ENCODE data around the gene SPNS1. TPM values are rescaled to one million over a fixed set of nuclear protein-coding genes. Genes with fewer than 3 reads are reported as not detected.

The SPNS1 gene
- total RNA-seq, 3 donors from 2014 or later (not counting 1 experiment from before 2014, with no cell fraction given) = 36.0 to 44.3 (median 36.9) TPM

- TF ChIP-seq CTCF (IDR thresholded peaks at IDR 0.05) = no peak
- Mint-ChIP-seq H3K27ac (no peak overlapping the region), H3K4me3 (no peak overlapping the region), H3K9me3 (no peaks in the 10 kb centered on the region), H3K27me3 (ENCODE audit: low read depth in 2 of 2) (no peaks in the 10 kb centered on the region), H3K4me1 (no peaks in the 10 kb centered on the region), H3K36me3 (no peaks in the 10 kb centered on the region)
- Histone ChIP-seq H3K9me3 (ENCODE audit: control insufficient read depth, insufficient read depth, low read length) (no peaks in the 10 kb centered on the region), H3K27me3 (ENCODE audit: control insufficient read depth, insufficient read depth, low read length) (no peaks in the 10 kb centered on the region), H3K4me3 (ENCODE audit: low read length) (no peak overlapping the region), H3K27ac (ENCODE audit: low read length) (no peak overlapping the region), H3K4me1 (ENCODE audit: control insufficient read depth, insufficient read depth, low read length) (peaks cover 5% of the 10 kb centered on the region), H3K36me3 (ENCODE audit: control insufficient read depth, insufficient read depth, low read length) (no peaks in the 10 kb centered on the region)
- DNase-seq (no peak), ATAC-seq (no peak)
- intact Hi-C loops (cut with micrococcal nuclease) = no loop called here
- WGBS (ENCODE audit: insufficient coverage) = 86% methylated on average over 8 of the region's 8 CpGs
Measured at GRCh38 chr16:29030086-29030840, 55.7 kb downstream of the SPNS1 start.

Other genes with a start within 250 kb of the SPNS1 start
- 10 to 100 TPM; 11.7 to 13.7 (median 12.2) TPM for gene NPIPB9, start 223.0 kb upstream of the SPNS1 start, total RNA-seq
- 100 to 1,000 TPM; 350 to 451 (median 416) TPM for gene ATXN2L, start 151.8 kb upstream of the SPNS1 start, total RNA-seq
- gene TUFM, start 128.4 kb upstream of the SPNS1 start, total RNA-seq = 100 to 1,000 TPM; 108 to 128 (median 118) TPM
- gene SH2B1, start 110.9 kb upstream of the SPNS1 start, total RNA-seq = 100 to 1,000 TPM in 1 of 3 donors, 10 to 100 TPM in 2; 85.4 to 110 (median 91.5) TPM
- gene ATP2A1, start 96.3 kb upstream of the SPNS1 start, total RNA-seq = 1 to 10 TPM in 2 of 3 donors, under 1 TPM in 1; 0.75 to 2.5 (median 1.3) TPM
- 10 to 100 TPM; 53.4 to 63.4 (median 60.1) TPM for gene RABEP2, start 49.5 kb upstream of the SPNS1 start, total RNA-seq
- 1 to 10 TPM in 1 of 3 donors, under 1 TPM in 2; 0.79 to 2.5 (median 0.96) TPM for gene CD19, start 42.8 kb upstream of the SPNS1 start, total RNA-seq
- 100 to 1,000 TPM in 2 of 3 donors, 10 to 100 TPM in 1; 87.1 to 132 (median 108) TPM for gene NFATC2IP, start 23.8 kb upstream of the SPNS1 start, total RNA-seq
- 100 to 1,000 TPM; 130 to 148 (median 147) TPM for gene LAT, start 10.3 kb downstream of the SPNS1 start, total RNA-seq